ENCODE data around the gene ATXN7L1. TPM values are rescaled to one million over a fixed set of nuclear protein-coding genes. Genes with fewer than 3 reads are reported as not detected.

Gene ATXN7L1
- total and polyA plus RNA-seq, 2 of the 8 experiments (the other 6 are each of a cell fraction or from before 2014, with no cell fraction given): 14.3 to 34.0 TPM

DNA sequence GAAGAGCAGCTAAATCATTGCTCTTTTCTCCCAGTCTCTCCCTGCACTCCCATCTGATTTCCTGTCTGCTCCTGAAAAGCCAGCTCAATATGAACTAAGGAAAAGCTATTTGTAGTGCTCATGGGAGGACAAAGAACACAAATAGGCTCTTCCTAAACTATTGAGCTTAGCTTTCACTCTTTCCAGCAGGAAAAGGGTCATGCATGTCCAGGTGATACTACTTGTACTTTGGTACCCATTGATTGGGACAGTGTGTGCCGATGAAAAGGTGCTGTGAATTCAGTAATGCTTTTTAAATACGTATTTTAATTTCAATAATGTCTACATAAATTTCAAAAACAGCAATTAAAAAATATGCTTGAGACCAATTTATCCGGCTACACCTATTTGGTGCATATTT lies 37.5 kb upstream of the ATXN7L1 start:
- H3K79me2 ChIP-seq (ENCODE audit: control insufficient read depth in 1 of 2, insufficient read depth in 2 of 2, low read length in 2 of 2): no peaks in the 10 kb centered on the region
- peaks cover 0 to 14% (median 5%) of the 10 kb centered on the region in 4 experiments; a peak in 3 of 8 replicates for H3K36me3 ChIP-seq (ENCODE audit: control insufficient read depth in 2 of 4, insufficient read depth in 4 of 4, low read length in 3 of 4)
- no peaks in the 10 kb centered on the region for H3K27me3 ChIP-seq (replicated peaks in 1 of 4; ENCODE audit: control insufficient read depth in 3 of 4, extremely low read depth in 1 of 4, insufficient read depth in 3 of 4, low read length in 3 of 4)
- no peak overlapping the region for H3K56ac ChIP-seq (replicated peaks; ENCODE audit: insufficient read length, low read depth, low read length)
- H3K4me2 ChIP-seq (ENCODE audit: insufficient read depth in 1 of 2, low read depth in 2 of 2, low read length in 2 of 2): no peak overlapping the region
- no peak overlapping the region for H4K8ac ChIP-seq (ENCODE audit: extremely low read depth, insufficient read depth, low read length)
- no peak overlapping the region for H3K23ac ChIP-seq (ENCODE audit: insufficient read length)
- H2AFZ ChIP-seq (ENCODE audit: low read length): no peak overlapping the region
- no peaks in the 10 kb centered on the region for H4K20me1 ChIP-seq (replicated peaks in 1 of 2; ENCODE audit: control insufficient read depth in 1 of 2, insufficient read depth in 2 of 2, low read length in 2 of 2)
- no peak overlapping the region for H2AK5ac ChIP-seq (ENCODE audit: low read depth, low read length)
- H3K4me3 ChIP-seq (ENCODE audit: extremely low read depth in 1 of 4, insufficient read depth in 2 of 4, low read depth in 3 of 4, low read length in 4 of 4): no peak overlapping the region
- CTCF ChIA-PET (ENCODE audit: partially characterized antibody): interaction anchor here (1.0 to 1.2 kb wide), 3 partner anchors 37 to 257 kb away, joined by 3 to 4 read pairs (median 3); partner anchors contain the start of gene ATXN7L1
- H2BK120ac ChIP-seq (replicated peaks; ENCODE audit: low read depth, low read length): no peak overlapping the region
- H4K91ac ChIP-seq (replicated peaks; ENCODE audit: insufficient read length, low read length): no peak overlapping the region
- H4K5ac ChIP-seq (ENCODE audit: insufficient read length, low read depth, low read length): no peak overlapping the region
- H3K14ac ChIP-seq (ENCODE audit: insufficient read length): no peak overlapping the region
- DNase-seq (ENCODE audit: low read depth in 1 of 2, low spot score in 2 of 2) (no peak), FAIRE-seq (no peak)
- no peak overlapping the region for H3K4ac ChIP-seq (replicated peaks; ENCODE audit: insufficient read length, low read depth, low read length)
- POLR2A ChIA-PET (ENCODE audit: partially characterized antibody): no interaction called here
- H3K4me1 ChIP-seq (replicated peaks in 1 of 4; ENCODE audit: control insufficient read depth in 3 of 4, insufficient read depth in 4 of 4, low read length in 3 of 4): no peaks in the 10 kb centered on the region
- H3K79me1 ChIP-seq (ENCODE audit: low read depth, low read length): no peaks in the 10 kb centered on the region
- 93% methylated on average over 3 of the region's 3 CpGs; no CpG with 5 or more reads in 1 of the 2 experiments for WGBS, 2 experiments (ENCODE audit: extremely low coverage in 1 of 2, insufficient coverage in 1 of 2, insufficient read length in 1 of 2, insufficient replicate concordance in 2 of 2, low coverage in 1 of 2, low lambda C conversion rate in 2 of 2, missing lambda C conversion rate in 1 of 2)
- H3K23me2 ChIP-seq (ENCODE audit: low read depth, low read length): no peaks in the 10 kb centered on the region
- peaks cover 3 to 4% of the 10 kb centered on the region in 2 experiments; a peak in 2 of 4 replicates for H3K9me3 ChIP-seq (ENCODE audit: insufficient read depth in 2 of 2, low read depth in 1 of 2, low read length in 1 of 2)
- H3K27ac ChIP-seq (ENCODE audit: low read depth, low read length): no peak overlapping the region
- H2BK5ac ChIP-seq (ENCODE audit: low read depth, low read length): no peak overlapping the region
- H2BK12ac ChIP-seq (ENCODE audit: low read depth, low read length): no peak overlapping the region
- no peak overlapping the region for H2BK15ac ChIP-seq (ENCODE audit: low read length)
- no peak overlapping the region for H3K18ac ChIP-seq (ENCODE audit: extremely low read depth, low read length)
- H2BK20ac ChIP-seq (ENCODE audit: low read length): no peak overlapping the region
- H3K9ac ChIP-seq (replicated peaks in 1 of 4; ENCODE audit: extremely low read depth in 1 of 4, low read depth in 3 of 4, low read length in 3 of 4): no peak overlapping the region
- TF ChIP-seq, protein P1, sequence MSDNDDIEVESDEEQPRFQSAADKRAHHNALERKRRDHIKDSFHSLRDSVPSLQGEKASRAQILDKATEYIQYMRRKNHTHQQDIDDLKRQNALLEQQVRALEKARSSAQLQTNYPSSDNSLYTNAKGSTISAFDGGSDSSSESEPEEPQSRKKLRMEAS (IDR thresholded peaks at IDR 0.05): no peak
- no peak for TF ChIP-seq RAD21 (IDR thresholded peaks at IDR 0.05 in 1 of 2, conservative IDR thresholded peaks at IDR 0.05 in 1 of 2; ENCODE audit: low read depth in 2 of 2, low read length in 2 of 2)
- TF ChIP-seq BCL11A (IDR thresholded peaks at IDR 0.05; ENCODE audit: low read depth in 2 of 2, low read length in 2 of 2): no peak
- no peak for TF ChIP-seq CHD1 (IDR thresholded peaks at IDR 0.05; ENCODE audit: low read depth, low read length)
- TF ChIP-seq, protein P2, sequence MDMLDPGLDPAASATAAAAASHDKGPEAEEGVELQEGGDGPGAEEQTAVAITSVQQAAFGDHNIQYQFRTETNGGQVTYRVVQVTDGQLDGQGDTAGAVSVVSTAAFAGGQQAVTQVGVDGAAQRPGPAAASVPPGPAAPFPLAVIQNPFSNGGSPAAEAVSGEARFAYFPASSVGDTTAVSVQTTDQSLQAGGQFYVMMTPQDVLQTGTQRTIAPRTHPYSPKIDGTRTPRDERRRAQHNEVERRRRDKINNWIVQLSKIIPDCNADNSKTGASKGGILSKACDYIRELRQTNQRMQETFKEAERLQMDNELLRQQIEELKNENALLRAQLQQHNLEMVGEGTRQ (IDR thresholded peaks at IDR 0.05; ENCODE audit: low read length): no peak
- TF ChIP-seq POLR2A (IDR thresholded peaks at IDR 0.05; ENCODE audit: control extremely low read depth in 1 of 2, low read depth in 2 of 2, low read length in 2 of 2): no peak
- no peak for TF ChIP-seq EZH2 (IDR thresholded peaks at IDR 0.05; ENCODE audit: low read depth, low read length, severe bottlenecking)
- TF ChIP-seq SUZ12 (IDR thresholded peaks at IDR 0.05; ENCODE audit: low read length): no peak
- no peak for TF ChIP-seq GTF2F1 (IDR thresholded peaks at IDR 0.05; ENCODE audit: borderline replicate concordance, low read depth, low read length)
- TF ChIP-seq RNF2 (IDR thresholded peaks at IDR 0.05; ENCODE audit: borderline replicate concordance, low read depth, low read length, missing control alignments, poor library complexity, severe bottlenecking): no peak
- no peak for TF ChIP-seq RFX5 (IDR thresholded peaks at IDR 0.05; ENCODE audit: borderline replicate concordance, low read depth, low read length)
- TF ChIP-seq TEAD4 (IDR thresholded peaks at IDR 0.05; ENCODE audit: low read depth, low read length): no peak

Data from H1 (cell line).